ENCODE measurements around the gene C4orf17. TPM values are rescaled to one million over a fixed set of nuclear protein-coding genes. Genes with fewer than 3 reads are reported as not detected.

Gene C4orf17
- not detected for total RNA-seq

DNA sequence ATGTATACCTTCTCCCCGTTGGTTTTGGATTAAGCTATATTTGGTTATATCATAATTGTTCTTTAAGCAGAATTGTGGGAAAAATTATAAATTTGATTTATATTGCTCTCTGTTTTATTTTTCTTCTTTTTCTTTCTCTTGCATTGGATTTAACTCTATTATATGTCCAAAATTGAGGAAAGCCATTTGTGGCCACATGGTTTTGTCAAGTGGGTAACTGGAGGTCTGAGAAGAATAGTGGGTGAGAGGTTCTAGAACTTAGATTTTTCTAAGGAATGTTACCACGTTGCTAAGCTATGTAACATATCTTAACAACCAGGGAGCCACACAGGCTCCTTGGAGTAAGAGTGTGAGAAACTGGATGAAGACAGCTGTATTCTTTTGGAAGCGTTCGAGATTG, at the start of gene C4orf17:
C4orf17 (plus strand) TSS at position 301 of the 400 bp plus-strand sequence. CDS start 2,061 bp downstream, outside the sequence.

DNA sequence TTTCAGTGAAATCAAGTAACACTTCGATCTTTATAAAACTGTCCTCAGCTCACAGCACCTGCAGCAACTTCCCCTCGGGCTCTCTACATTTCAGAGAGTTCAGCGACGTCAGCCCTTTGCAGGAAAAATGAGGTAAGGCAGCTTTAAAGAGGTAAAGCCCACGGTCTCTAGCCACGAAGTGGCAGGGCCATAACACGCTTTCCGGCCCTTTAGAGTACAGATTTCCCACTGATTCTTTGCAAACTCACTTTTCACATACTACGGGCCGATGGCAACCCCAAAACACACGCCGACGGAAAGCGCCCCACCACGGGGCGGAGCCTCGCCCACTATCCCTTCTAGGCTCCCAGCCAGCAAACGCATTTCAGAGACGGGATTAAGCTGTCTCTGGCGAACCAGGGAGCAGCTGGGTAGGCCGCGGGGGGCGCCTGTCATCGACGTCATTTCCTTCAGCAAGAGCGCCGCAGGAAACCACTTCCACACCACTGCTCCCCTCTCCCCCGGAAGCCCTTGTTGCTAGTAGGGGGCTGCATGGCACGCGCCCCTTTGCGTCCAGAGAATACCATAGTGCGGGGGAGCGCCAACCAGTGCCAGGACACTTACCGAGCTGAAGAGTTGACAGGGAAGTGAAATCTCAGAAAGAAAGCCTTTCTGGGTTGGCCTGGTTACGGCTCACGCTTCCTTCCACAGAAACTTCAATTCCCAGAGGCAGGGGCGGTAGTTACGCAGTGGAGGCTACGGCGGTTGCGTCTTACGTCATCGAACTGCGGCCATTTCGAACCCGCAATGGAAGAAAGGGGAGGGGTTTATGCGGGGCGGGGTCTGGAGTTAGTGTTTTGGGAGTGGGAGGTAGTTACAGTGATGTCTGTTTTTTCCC, 52.7 kb downstream of the C4orf17 start, which contains the start of gene TRMT10A:
TRMT10A (minus strand) TSS at position 730 of the 877 bp plus-strand sequence. CDS start 4,701 bp downstream, outside the sequence.

DNA sequence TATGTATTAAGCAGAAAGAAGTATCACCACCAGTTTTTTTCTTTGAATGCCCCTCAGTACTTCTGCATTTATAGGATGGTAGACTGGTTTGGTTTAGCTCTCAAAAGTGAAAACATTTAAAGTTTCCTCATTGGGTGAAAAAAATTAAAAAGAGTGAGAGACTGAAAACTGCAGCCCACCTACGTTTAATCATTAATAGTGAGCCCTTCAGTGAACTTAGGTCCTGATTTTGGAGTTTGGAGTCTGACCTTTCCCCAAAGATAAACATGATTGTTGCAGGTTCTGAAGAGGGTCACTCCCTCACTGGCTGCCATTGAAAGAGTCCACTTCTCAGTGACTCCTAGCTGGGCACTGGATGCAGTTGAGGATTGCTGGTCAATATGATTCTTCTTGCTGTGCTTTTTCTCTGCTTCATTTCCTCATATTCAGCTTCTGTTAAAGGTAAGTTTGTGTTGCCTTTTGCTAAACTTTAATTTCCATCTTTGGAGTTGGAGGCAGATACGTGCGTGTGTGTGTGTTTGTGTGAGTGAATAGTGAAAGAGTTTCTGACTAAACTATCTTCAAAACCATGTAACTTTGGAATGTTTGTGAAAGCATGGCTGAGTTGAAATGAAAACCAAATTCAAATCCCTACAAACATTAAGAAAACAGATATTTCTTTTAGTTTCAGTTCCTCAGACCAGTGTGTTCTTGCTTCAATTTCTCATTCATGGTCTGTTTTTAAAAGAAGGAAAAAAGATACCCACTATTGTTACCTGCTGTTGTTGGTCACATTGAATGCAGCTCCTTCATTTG, 63.9 kb downstream of the C4orf17 start, which contains the start of gene MTTP:
MTTP (plus strand) TSS at position 295 of the 795 bp plus-strand sequence; CDS start at position 381, 86 bp downstream.

Other genes starting within 250 kb of the C4orf17 start
- 0.35 TPM for gene ADH1A, start 220.0 kb upstream of the C4orf17 start, total RNA-seq
- 36.6 TPM for gene ADH1B, start 189.6 kb upstream of the C4orf17 start, total RNA-seq
- gene ADH1C, start 158.3 kb upstream of the C4orf17 start, total RNA-seq, result 83.4 TPM
- not detected for gene ADH7, start 75.7 kb upstream of the C4orf17 start, total RNA-seq
- gene TRMT10A, start 53.0 kb downstream of the C4orf17 start, total RNA-seq, result 6.8 TPM
- 3.4 TPM for gene MTTP, start 63.8 kb downstream of the C4orf17 start, total RNA-seq
- 71.2 TPM for gene C4orf54, start 146.8 kb downstream of the C4orf17 start, total RNA-seq

All from metanephros (tissue), 1 donor.